Stimulated activated naive CD4-positive, alpha-beta T cell treated with Interleukin-2 at 50 U/mL for 16 hours (primary cell): Measurements from ENCODE around the gene DGAT2.

Source experiments
- DNase-seq: peaks from one replicate; lab custom pipeline; 2025; lab: John Stamatoyannopoulos, UW

Gene DGAT2

GRCh38 chr11:75780888-75781287 lies 12.3 kb downstream of the DGAT2 start:
- DNase-seq = no peak

- DNase-seq = no peak
These were observed 12.7 kb downstream of the DGAT2 start for GRCh38 chr11:75781296-75781695.

GRCh38 chr11:75781831-75782230 lies 13.3 kb downstream of the DGAT2 start:
- DNase-seq = no peak

- no peak for DNase-seq
These were observed 14.1 kb downstream of the DGAT2 start for GRCh38 chr11:75782540-75783263.

- DNase-seq = no peak
These were observed 15.0 kb downstream of the DGAT2 start for GRCh38 chr11:75783416-75784084.

- no peak for DNase-seq
These were observed 15.5 kb downstream of the DGAT2 start for GRCh38 chr11:75784085-75784478.

- no peak for DNase-seq
These were observed 15.9 kb downstream of the DGAT2 start for GRCh38 chr11:75784506-75784905.

- DNase-seq = no peak
These were observed 16.6 kb downstream of the DGAT2 start for GRCh38 chr11:75785187-75785586.

- DNase-seq = no peak
These were observed 17.6 kb downstream of the DGAT2 start for GRCh38 chr11:75786101-75786736.

GRCh38 chr11:75789521-75789920 lies 20.9 kb downstream of the DGAT2 start:
- no peak for DNase-seq

- DNase-seq = no peak
These were observed 22.4 kb downstream of the DGAT2 start for GRCh38 chr11:75790986-75791385.

GRCh38 chr11:75792127-75792731 lies 23.7 kb downstream of the DGAT2 start:
- DNase-seq = no peak

GRCh38 chr11:75792997-75793800 lies 24.6 kb downstream of the DGAT2 start:
- DNase-seq = no peak

- no peak for DNase-seq
These were observed 25.4 kb downstream of the DGAT2 start for GRCh38 chr11:75793966-75794365.

- no peak for DNase-seq
These were observed 26.9 kb downstream of the DGAT2 start for GRCh38 chr11:75795276-75796090.

GRCh38 chr11:75796091-75796435 lies 27.5 kb downstream of the DGAT2 start:
- DNase-seq = no peak

GRCh38 chr11:75797116-75797515 lies 28.5 kb downstream of the DGAT2 start:
- no peak for DNase-seq

- no peak for DNase-seq
These were observed 29.2 kb downstream of the DGAT2 start for GRCh38 chr11:75797792-75798191.

GRCh38 chr11:75800136-75800675 lies 31.6 kb downstream of the DGAT2 start:
- DNase-seq = no peak

GRCh38 chr11:75800728-75801361 lies 32.3 kb downstream of the DGAT2 start:
- no peak for DNase-seq
